Fibroblast of lung (primary cell): ENCODE data around the gene CTBP1. TPM values are rescaled to one million over a fixed set of nuclear protein-coding genes. Genes with fewer than 3 reads are reported as not detected.

Source experiments
- DNase-seq, 2 donors: peaks; one replicate each; pipeline versions ENCODE4 v3.0.0 to v3.0.0-alpha.2; 2010; ENCODE audit warnings: low read depth in 2 of 2
- H2AFZ ChIP-seq: 2 replicates; pipeline ENCODE4 v1.5.1; 2012; ENCODE audit warnings: low read length, control low read depth, inconsistent platforms
- H3K27ac ChIP-seq: 2 replicates; pipeline ENCODE4 v1.5.1; 2011; ENCODE audit warnings: low read length, control low read depth; ENCODE audit not compliant: insufficient read depth
- H3K27me3 ChIP-seq: 2 replicates; pipeline ENCODE4 v1.5.1; 2011; ENCODE audit warnings: mild to moderate bottlenecking, low read length; ENCODE audit not compliant: control insufficient read depth, insufficient read depth
- H3K36me3 ChIP-seq: 2 replicates; pipeline ENCODE4 v1.5.1; 2011; ENCODE audit warnings: low read length; ENCODE audit not compliant: control insufficient read depth, insufficient read depth
- H3K4me1 ChIP-seq: 2 replicates; pipeline ENCODE4 v1.5.1; 2011; ENCODE audit warnings: low read length; ENCODE audit not compliant: control insufficient read depth, insufficient read depth; ENCODE audit errors: extremely low read depth
- H3K4me2 ChIP-seq: 2 replicates; pipeline ENCODE4 v1.5.1; 2011; ENCODE audit warnings: low read length, control low read depth; ENCODE audit not compliant: insufficient read depth; ENCODE audit errors: extremely low read depth
- H3K4me3 ChIP-seq, 4 experiments: fragments of 200-600 bp in 1 of 4; sonication (generic) in 1 of 4; replicated peaks in 1 of 4; 2 replicates each; pipeline ENCODE4 v1.5.1; 2011 to 2016; ENCODE audit warnings: low read length in 4 of 4, low read depth in 3 of 4, mild to moderate bottlenecking in 3 of 4, control low read depth in 2 of 4, inconsistent platforms in 1 of 4, mixed read lengths in 1 of 4; ENCODE audit not compliant: insufficient read depth in 1 of 4; ENCODE audit errors: control extremely low read depth in 1 of 4
- H3K79me2 ChIP-seq: 2 replicates; pipeline ENCODE4 v1.5.1; 2012; ENCODE audit warnings: mild to moderate bottlenecking, low read length, inconsistent platforms; ENCODE audit not compliant: control insufficient read depth, insufficient read depth
- H3K9ac ChIP-seq: 2 replicates; pipeline ENCODE4 v1.5.1; 2011; ENCODE audit warnings: mild to moderate bottlenecking, low read length, control low read depth; ENCODE audit not compliant: insufficient read depth
- H3K9me3 ChIP-seq: 2 replicates; pipeline ENCODE4 v1.5.1; 2012; ENCODE audit warnings: low read depth, low read length; ENCODE audit not compliant: control insufficient read depth, insufficient read depth
- H4K20me1 ChIP-seq: 2 replicates; pipeline ENCODE4 v1.5.1; 2011; ENCODE audit warnings: low read length; ENCODE audit not compliant: control insufficient read depth, insufficient read depth; ENCODE audit errors: extremely low read depth
- CTCF ChIP-seq, 2 donors: IDR thresholded peaks in 1 of 2; conservative IDR thresholded peaks in 1 of 2; 1 replicate in 1 of 2; 2 replicates in 1 of 2; pipeline ENCODE4 v1.5.1; 2011 to 2012; ENCODE audit warnings: low read length in 2 of 2, control low read depth in 1 of 2, inconsistent platforms in 1 of 2, low read depth in 1 of 2, mild to moderate bottlenecking in 1 of 2
- EZH2 ChIP-seq: IDR thresholded peaks from 2 replicates; pipeline ENCODE4 v1.5.1; 2012; ENCODE audit warnings: low read length, control low read depth, mild to moderate bottlenecking; ENCODE audit errors: missing control alignments
- polyA plus RNA-seq, 2 donors: library from polyadenylated mRNA; depleted of rRNA in 1 of 2; stranded (reverse) in 1 of 2; unstranded in 1 of 2; fragments of >200 nt; gene quantifications; 2 replicates each; pipeline ENCODE4 v1.2.1, GENCODE V29; 2011 to 2012; ENCODE audit warnings: missing spikeins in 1 of 2
- total RNA-seq: library from RNA; depleted of rRNA; stranded (reverse); fragments of >200 nt; gene quantifications from 2 replicates; pipeline ENCODE4 v1.2.1, GENCODE V29; 2014

CTBP1 gene
- total and polyA plus RNA-seq, 2 donors (not counting 1 experiment from before 2014, with no cell fraction given) = 78.2 to 249 TPM

- no peak for DNase-seq
These were observed 24.8 kb downstream of the CTBP1 start for GRCh38 chr4:1223841-1224809.

GRCh38 chr4:1222938-1223690 lies 25.8 kb downstream of the CTBP1 start:
- H3K36me3 ChIP-seq = peaks cover 48% of the 10 kb centered on the region
- H3K79me2 ChIP-seq = peaks cover 8% of the 10 kb centered on the region
- TF ChIP-seq EZH2 (no peak), CTCF (conservative IDR thresholded peaks at IDR 0.05 in 1 of 2, IDR thresholded peaks at IDR 0.05 in 1 of 2; ENCODE audit: low read depth in 1 of 2, low read length in 2 of 2) (no peak)

More at GRCh38 chr4:1223841-1224809, 24.8 kb downstream of the CTBP1 start:
- no peak overlapping the region for H3K27ac ChIP-seq
- no peak overlapping the region for H3K4me3 ChIP-seq
- peaks cover 5% of the 10 kb centered on the region for H3K4me1 ChIP-seq
- H3K79me2 ChIP-seq = peaks cover 8% of the 10 kb centered on the region
- peaks cover 2% of the 10 kb centered on the region for H4K20me1 ChIP-seq
- no peak for TF ChIP-seq EZH2
- no peak for TF ChIP-seq CTCF (conservative IDR thresholded peaks at IDR 0.05 in 1 of 2, IDR thresholded peaks at IDR 0.05 in 1 of 2; ENCODE audit: low read depth in 1 of 2, low read length in 2 of 2)
- H3K4me2 ChIP-seq = no peak overlapping the region
- no peaks in the 10 kb centered on the region for H3K27me3 ChIP-seq
- no peak overlapping the region for H3K9ac ChIP-seq
- peaks cover 55% of the 10 kb centered on the region for H3K36me3 ChIP-seq
- H2AFZ ChIP-seq = no peak overlapping the region
- H3K9me3 ChIP-seq = no peaks in the 10 kb centered on the region

More at GRCh38 chr4:1222938-1223690, 25.8 kb downstream of the CTBP1 start:
- no peak overlapping the region for H3K4me2 ChIP-seq
- H3K4me1 ChIP-seq = peaks cover 5% of the 10 kb centered on the region
- H2AFZ ChIP-seq = no peak overlapping the region
- no peak overlapping the region for H3K27ac ChIP-seq
- H3K9ac ChIP-seq = no peak overlapping the region
- H3K4me3 ChIP-seq = no peak overlapping the region
- peaks cover 2% of the 10 kb centered on the region for H4K20me1 ChIP-seq
- no peaks in the 10 kb centered on the region for H3K9me3 ChIP-seq
- no peak for DNase-seq
- no peaks in the 10 kb centered on the region for H3K27me3 ChIP-seq
